LNCaP clone FGC (cell line): ENCODE measurements around the gene PKDCC.

Experiments
- DNase-seq: peaks from one replicate; pipeline ENCODE4 v3.0.0-alpha.2; 2011; ENCODE audit warnings: low read depth
- H3K4me3 ChIP-seq: 2 replicates; pipeline ENCODE4 v1.5.1; 2011; ENCODE audit warnings: mild to moderate bottlenecking, low read depth, low read length, control low read depth
- TF ChIP-seq, protein P1 (sequence below): IDR thresholded peaks from 2 replicates; pipeline ENCODE4 v1.5.1; 2012; ENCODE audit warnings: mild to moderate bottlenecking; ENCODE audit not compliant: control insufficient read depth, insufficient read depth; ENCODE audit errors: extremely low read depth

The PKDCC gene

GRCh38 chr2:42099438-42100173 is 51.8 kb downstream of the PKDCC start:
- TF ChIP-seq, protein P1, sequence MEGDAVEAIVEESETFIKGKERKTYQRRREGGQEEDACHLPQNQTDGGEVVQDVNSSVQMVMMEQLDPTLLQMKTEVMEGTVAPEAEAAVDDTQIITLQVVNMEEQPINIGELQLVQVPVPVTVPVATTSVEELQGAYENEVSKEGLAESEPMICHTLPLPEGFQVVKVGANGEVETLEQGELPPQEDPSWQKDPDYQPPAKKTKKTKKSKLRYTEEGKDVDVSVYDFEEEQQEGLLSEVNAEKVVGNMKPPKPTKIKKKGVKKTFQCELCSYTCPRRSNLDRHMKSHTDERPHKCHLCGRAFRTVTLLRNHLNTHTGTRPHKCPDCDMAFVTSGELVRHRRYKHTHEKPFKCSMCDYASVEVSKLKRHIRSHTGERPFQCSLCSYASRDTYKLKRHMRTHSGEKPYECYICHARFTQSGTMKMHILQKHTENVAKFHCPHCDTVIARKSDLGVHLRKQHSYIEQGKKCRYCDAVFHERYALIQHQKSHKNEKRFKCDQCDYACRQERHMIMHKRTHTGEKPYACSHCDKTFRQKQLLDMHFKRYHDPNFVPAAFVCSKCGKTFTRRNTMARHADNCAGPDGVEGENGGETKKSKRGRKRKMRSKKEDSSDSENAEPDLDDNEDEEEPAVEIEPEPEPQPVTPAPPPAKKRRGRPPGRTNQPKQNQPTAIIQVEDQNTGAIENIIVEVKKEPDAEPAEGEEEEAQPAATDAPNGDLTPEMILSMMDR, result no peak
- no peak overlapping the region for H3K4me3 ChIP-seq
- no peak for DNase-seq

- TF ChIP-seq, protein P1, result no peak
- H3K4me3 ChIP-seq, result no peak overlapping the region
These were observed 52.9 kb downstream of the PKDCC start for GRCh38 chr2:42100683-42101205.

DNA sequence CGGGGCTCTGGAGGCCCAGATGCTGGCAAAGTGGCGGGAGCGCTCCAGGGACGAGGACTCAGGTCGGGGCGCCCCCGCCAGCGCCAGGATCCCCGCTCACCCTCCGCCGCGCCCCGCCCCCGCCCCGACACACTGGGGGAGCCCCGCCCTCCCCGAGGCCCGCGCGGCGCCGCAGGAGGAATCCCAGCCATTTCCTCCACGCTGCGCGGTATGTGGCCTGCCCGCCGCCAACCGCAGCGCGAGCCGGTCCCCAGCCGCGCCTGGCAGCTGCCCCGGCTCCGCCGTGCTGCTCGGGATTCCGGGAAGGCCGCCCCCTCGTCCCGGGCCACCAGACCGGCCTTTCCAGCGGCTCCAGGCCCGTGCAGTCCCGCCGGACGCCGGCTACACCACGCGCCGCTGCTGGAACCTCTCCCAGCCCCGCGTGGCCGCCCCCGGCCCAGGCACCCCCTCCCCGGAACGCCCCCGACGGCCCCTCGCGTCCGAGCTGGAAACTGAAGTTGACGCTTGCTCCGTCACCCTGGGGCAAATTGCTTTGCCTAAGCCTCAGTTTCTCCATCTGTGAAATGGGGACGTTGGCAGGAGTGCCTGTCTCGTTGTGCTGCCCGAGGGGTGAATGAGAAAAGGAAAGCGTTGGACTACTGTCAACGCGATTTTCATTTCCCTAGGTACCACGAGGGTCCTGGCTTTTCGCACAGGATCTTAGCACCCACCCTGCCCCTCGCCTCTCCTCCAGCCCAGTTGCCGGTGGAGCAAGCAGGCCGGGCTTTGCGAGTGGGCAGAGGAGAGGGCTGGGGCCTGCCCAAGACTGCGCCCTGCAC is 53.6 kb downstream of the PKDCC start:
- no peak for DNase-seq
- no peak overlapping the region for H3K4me3 ChIP-seq
- TF ChIP-seq, protein P1, result no peak

More at GRCh38 chr2:42100683-42101205, 52.9 kb downstream of the PKDCC start:
- no peak for DNase-seq

DNA sequence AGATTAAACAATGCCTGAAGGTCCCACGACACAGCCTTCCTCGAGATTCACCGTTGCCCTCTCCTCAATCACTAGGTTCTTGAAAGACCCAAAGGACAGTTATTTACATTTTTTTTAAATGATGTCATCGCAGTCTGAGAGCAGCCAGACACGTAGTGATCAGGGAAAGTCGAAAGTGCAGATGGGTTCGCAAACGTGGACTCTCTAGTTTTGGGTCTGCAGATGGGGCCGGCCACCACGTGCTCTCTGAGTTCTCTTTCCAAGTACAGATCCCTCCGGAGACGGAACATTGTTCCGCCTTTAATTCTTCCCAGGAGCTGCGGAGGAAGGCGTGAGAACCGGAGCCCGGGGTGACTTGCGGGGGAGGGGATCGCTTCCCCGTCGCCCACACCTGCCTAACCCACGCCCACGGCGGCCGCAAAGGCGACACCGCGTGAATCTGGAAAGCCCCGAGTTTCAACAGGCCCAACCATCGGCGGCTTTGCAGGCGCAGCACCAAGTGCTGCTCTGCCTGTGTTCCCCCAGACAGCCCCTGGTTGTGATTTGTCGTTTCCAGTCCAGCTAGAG is 54.3 kb downstream of the PKDCC start:
- H3K4me3 ChIP-seq, result no peak overlapping the region
- DNase-seq, result no peak
- TF ChIP-seq, protein P1, result no peak

DNA sequence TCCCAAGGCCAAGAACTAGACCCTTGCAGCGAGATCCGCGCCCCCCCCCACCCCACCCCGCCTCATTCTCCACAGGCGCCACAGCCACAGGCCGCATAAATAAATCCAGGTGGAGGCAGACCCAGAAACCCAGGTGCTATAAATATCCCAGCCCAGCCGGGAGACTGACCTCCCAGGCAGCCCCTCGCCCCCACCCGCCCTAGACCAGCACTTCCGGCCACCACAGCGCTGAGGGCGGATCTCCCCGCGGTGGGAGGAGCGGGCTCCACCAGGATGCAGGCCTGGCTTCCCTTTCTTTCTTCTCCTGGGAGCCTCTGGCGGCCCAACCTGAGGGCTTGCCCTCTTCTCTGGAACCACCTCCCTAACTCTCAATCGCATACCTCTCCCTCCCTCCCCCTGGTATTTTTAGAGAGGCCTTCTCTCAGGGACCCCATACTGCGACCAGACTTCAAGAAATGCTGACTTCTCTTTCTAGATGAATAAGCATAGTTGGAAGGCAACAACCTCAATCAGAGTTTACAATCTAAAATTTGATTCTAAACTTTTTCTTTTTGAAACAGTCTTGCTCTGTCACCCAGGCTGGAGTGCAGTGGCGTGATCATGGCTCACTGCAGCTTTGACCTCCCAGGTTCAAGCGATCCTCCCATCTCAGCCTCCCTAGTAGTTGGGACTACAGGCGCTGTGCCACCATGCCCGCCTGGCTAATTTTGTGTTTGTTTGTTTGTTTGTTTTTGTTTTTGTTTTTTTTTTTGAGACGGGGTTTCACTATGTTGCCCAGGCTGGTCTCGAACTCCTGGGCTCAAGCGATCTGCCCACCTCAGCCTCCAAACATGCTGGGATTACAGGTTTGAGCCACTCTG is 55.0 kb downstream of the PKDCC start:
- no peak for DNase-seq
- no peak overlapping the region for H3K4me3 ChIP-seq
- TF ChIP-seq, protein P1, result no peak

- no peak overlapping the region for H3K4me3 ChIP-seq
- DNase-seq, result no peak
- TF ChIP-seq, protein P1, result no peak
These were observed 56.0 kb downstream of the PKDCC start for GRCh38 chr2:42103829-42104228.
